Neural cell (in vitro differentiated cells): ENCODE measurements around the gene KRT39. TPM values are rescaled to one million over a fixed set of nuclear protein-coding genes. Genes with fewer than 3 reads are reported as not detected.

Source experiments
- H2AFZ ChIP-seq: fragments of 200-600, 300-800 bp; sonication (generic), shearing (Covaris generic); 2 replicates; pipeline ENCODE4 v1.6.0; 2014; ENCODE audit warnings: low read depth, mild to moderate bottlenecking, antibody characterized with exemption, low read length, moderate library complexity
- H3F3A ChIP-seq: fragments of 200-600 bp; shearing (Covaris generic); 2 replicates; pipeline ENCODE4 v1.6.1; 2016; ENCODE audit warnings: mild to moderate bottlenecking, moderate library complexity, mixed read lengths, antibody characterized with exemption, low read length; ENCODE audit not compliant: insufficient read depth, poor library complexity, severe bottlenecking
- H3K27ac ChIP-seq: fragments of 200-600, 300-800 bp; sonication (generic), shearing (Covaris generic); 2 replicates; pipeline ENCODE4 v1.5.1; 2014; ENCODE audit warnings: mild to moderate bottlenecking, low read length, moderate library complexity
- H3K27me3 ChIP-seq: fragments of 300-800, 200-600 bp; sonication (generic), shearing (Covaris generic); 2 replicates; pipeline ENCODE4 v1.6.0; 2014; ENCODE audit warnings: mild to moderate bottlenecking, low read depth, low read length, moderate library complexity; ENCODE audit not compliant: insufficient read depth
- H3K36me3 ChIP-seq: fragments of 300-800, 200-600 bp; sonication (generic), shearing (Covaris generic); 2 replicates; pipeline ENCODE4 v1.5.1; 2014; ENCODE audit warnings: mild to moderate bottlenecking, antibody characterized with exemption, low read length, moderate library complexity; ENCODE audit not compliant: insufficient read depth
- H3K4me2 ChIP-seq: fragments of 300-800, 200-600 bp; sonication (generic), shearing (Covaris generic); 2 replicates; pipeline ENCODE4 v1.6.0; 2014; ENCODE audit warnings: mild to moderate bottlenecking, low read length
- H3K4me3 ChIP-seq: fragments of 300-800, 200-600 bp; sonication (generic), shearing (Covaris generic); 2 replicates; pipeline ENCODE4 v1.5.1; 2014; ENCODE audit warnings: mild to moderate bottlenecking, low read length, moderate library complexity
- H3K79me2 ChIP-seq: fragments of 200-600 bp; shearing (Covaris generic); replicated peaks from 2 replicates; pipeline ENCODE4 v1.6.0; 2014; ENCODE audit warnings: mild to moderate bottlenecking, low read length, moderate library complexity; ENCODE audit not compliant: insufficient read depth
- H3K9ac ChIP-seq: fragments of 300-800, 200-600 bp; sonication (generic), shearing (Covaris generic); 2 replicates; pipeline ENCODE4 v1.6.1; 2016; ENCODE audit warnings: mild to moderate bottlenecking, low read length, mixed read lengths
- H3K9me2 ChIP-seq: fragments of 200-600 bp; shearing (Covaris generic); 2 replicates; pipeline ENCODE4 v1.6.1; 2016; ENCODE audit warnings: mild to moderate bottlenecking, low read length, mixed read lengths; ENCODE audit not compliant: insufficient read depth
- H3K9me3 ChIP-seq: fragments of 200-600, 300-800 bp; sonication (generic), shearing (Covaris generic); 2 replicates; pipeline ENCODE4 v1.6.1; 2016; ENCODE audit warnings: mild to moderate bottlenecking, mixed run types, low read length, moderate library complexity, mixed read lengths
- H4K20me1 ChIP-seq: fragments of 200-600 bp; shearing (Covaris generic); 2 replicates; pipeline ENCODE4 v1.6.1; 2016; ENCODE audit warnings: mild to moderate bottlenecking, mixed run types; ENCODE audit not compliant: insufficient read depth
- EP300 ChIP-seq: fragments of 450-650 bp; conservative IDR thresholded peaks from 2 replicates; pipeline ENCODE4 v1.6.1; 2014; ENCODE audit warnings: antibody characterized with exemption, mild to moderate bottlenecking, moderate library complexity; ENCODE audit not compliant: poor library complexity, severe bottlenecking
- EZH2 ChIP-seq: fragments of 200-600, 300-800 bp; shearing (Covaris generic), sonication (generic); IDR thresholded peaks from 2 replicates; pipeline ENCODE4 v1.6.1; 2014; ENCODE audit warnings: antibody characterized with exemption, low read length, borderline replicate concordance, mild to moderate bottlenecking; ENCODE audit not compliant: insufficient read depth, poor library complexity, severe bottlenecking
- MXI1 ChIP-seq: fragments of 450-650 bp; conservative IDR thresholded peaks from 2 replicates; pipeline ENCODE4 v1.6.1; 2014; ENCODE audit warnings: antibody characterized with exemption, mild to moderate bottlenecking; ENCODE audit not compliant: poor library complexity, severe bottlenecking
- POLR2AphosphoS5 ChIP-seq: IDR thresholded peaks from 2 replicates; pipeline ENCODE4 v1.6.1; 2012
- RAD21 ChIP-seq: fragments of 450-650 bp; conservative IDR thresholded peaks from 2 replicates; pipeline ENCODE4 v1.6.1; 2014; ENCODE audit warnings: antibody characterized with exemption, mild to moderate bottlenecking, moderate library complexity
- SMC3 ChIP-seq: fragments of 450-650 bp; conservative IDR thresholded peaks from 2 replicates; pipeline ENCODE4 v1.6.1; 2014; ENCODE audit warnings: antibody characterized with exemption, mild to moderate bottlenecking, moderate library complexity; ENCODE audit not compliant: poor library complexity
- TAF1 ChIP-seq: IDR thresholded peaks from 2 replicates; pipeline ENCODE4 v1.6.1; 2012; ENCODE audit warnings: low read depth
- polyA plus RNA-seq: library from polyadenylated mRNA; depleted of rRNA; stranded (reverse); fragments of >200 nt; gene quantifications from 2 replicates; pipeline ENCODE4 v1.2.3, GENCODE V29; 2014
- TF ChIP-seq, protein P1 (sequence below): IDR thresholded peaks from 2 replicates; pipeline ENCODE4 v1.6.1; 2012; ENCODE audit warnings: borderline replicate concordance
- TF ChIP-seq, protein P2 (sequence below): fragments of 450-650 bp; IDR thresholded peaks from 2 replicates; pipeline ENCODE4 v1.5.1; 2014; ENCODE audit warnings: antibody characterized with exemption, mild to moderate bottlenecking, moderate library complexity; ENCODE audit not compliant: poor library complexity, severe bottlenecking

The KRT39 gene
- polyA plus RNA-seq, 1 donor from 2014 or later, result not detected

DNA sequence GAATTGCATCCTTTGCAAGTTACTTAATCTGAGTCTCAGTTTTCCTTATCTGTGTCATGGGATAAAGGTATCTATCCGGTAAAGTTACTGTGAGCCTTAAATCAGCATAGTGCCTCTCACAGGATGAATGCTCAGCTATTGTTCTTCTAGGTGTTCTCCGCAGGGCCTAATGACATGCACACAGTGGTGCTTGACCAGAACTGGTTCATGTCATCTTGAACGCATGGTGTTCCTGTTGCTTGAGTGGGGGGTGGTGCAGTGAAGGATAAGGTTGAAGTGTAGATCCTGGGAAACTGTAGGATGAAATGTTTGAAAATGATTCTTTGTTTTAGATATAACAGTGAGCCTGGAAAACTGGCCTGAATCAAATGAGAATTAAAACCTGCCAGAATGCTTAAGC is 13.4 kb upstream of the KRT39 start:
- H3K4me3 ChIP-seq, result no peak overlapping the region
- H3K27me3 ChIP-seq, result no peaks in the 10 kb centered on the region
- no peaks in the 10 kb centered on the region for H4K20me1 ChIP-seq

DNA sequence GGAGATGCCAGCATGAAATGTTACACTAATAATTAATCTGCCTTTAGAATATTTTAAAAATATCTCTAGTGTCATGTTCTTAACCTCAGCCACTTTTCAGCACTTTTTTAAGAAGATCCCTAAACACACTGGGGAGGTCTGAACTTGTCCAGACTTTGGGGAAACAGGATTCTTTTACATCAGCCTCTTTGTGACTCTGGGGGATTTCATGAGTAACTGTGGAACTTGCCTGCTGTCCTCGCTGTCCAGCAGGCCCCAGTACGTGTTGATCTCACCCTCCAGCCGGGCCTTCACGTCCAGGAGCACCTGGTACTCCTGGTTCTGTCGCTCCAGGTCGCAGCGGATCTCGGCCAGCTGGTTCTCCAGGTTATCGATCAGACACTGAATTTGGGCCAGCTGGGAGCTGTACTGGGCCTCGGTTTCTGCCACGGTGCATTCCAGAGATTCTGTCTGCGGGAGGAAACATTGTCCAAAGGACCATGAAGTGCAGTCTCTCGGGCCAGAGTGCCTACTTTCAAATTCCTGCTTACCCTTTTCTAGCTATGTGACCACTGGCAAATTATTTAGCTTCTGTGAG is 11.9 kb upstream of the KRT39 start:
- no peak overlapping the region for H2AFZ ChIP-seq
- no peak overlapping the region for H3K27ac ChIP-seq
- no peaks in the 10 kb centered on the region for H4K20me1 ChIP-seq
- H3F3A ChIP-seq, result no peaks in the 10 kb centered on the region
- H3K27me3 ChIP-seq, result no peaks in the 10 kb centered on the region
- no peak overlapping the region for H3K4me2 ChIP-seq
- H3K79me2 ChIP-seq, result no peaks in the 10 kb centered on the region
- H3K9me3 ChIP-seq, result no peaks in the 10 kb centered on the region
- H3K36me3 ChIP-seq, result no peaks in the 10 kb centered on the region
- H3K4me3 ChIP-seq, result no peak overlapping the region
- TF ChIP-seq, protein P1, sequence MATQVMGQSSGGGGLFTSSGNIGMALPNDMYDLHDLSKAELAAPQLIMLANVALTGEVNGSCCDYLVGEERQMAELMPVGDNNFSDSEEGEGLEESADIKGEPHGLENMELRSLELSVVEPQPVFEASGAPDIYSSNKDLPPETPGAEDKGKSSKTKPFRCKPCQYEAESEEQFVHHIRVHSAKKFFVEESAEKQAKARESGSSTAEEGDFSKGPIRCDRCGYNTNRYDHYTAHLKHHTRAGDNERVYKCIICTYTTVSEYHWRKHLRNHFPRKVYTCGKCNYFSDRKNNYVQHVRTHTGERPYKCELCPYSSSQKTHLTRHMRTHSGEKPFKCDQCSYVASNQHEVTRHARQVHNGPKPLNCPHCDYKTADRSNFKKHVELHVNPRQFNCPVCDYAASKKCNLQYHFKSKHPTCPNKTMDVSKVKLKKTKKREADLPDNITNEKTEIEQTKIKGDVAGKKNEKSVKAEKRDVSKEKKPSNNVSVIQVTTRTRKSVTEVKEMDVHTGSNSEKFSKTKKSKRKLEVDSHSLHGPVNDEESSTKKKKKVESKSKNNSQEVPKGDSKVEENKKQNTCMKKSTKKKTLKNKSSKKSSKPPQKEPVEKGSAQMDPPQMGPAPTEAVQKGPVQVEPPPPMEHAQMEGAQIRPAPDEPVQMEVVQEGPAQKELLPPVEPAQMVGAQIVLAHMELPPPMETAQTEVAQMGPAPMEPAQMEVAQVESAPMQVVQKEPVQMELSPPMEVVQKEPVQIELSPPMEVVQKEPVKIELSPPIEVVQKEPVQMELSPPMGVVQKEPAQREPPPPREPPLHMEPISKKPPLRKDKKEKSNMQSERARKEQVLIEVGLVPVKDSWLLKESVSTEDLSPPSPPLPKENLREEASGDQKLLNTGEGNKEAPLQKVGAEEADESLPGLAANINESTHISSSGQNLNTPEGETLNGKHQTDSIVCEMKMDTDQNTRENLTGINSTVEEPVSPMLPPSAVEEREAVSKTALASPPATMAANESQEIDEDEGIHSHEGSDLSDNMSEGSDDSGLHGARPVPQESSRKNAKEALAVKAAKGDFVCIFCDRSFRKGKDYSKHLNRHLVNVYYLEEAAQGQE, result no peak
- TF ChIP-seq POLR2AphosphoS5 (no peak), RAD21 (no peak), EZH2 (no peak), TAF1 (no peak), SMC3 (no peak), EP300 (no peak), MXI1 (no peak)
- TF ChIP-seq, protein P2, sequence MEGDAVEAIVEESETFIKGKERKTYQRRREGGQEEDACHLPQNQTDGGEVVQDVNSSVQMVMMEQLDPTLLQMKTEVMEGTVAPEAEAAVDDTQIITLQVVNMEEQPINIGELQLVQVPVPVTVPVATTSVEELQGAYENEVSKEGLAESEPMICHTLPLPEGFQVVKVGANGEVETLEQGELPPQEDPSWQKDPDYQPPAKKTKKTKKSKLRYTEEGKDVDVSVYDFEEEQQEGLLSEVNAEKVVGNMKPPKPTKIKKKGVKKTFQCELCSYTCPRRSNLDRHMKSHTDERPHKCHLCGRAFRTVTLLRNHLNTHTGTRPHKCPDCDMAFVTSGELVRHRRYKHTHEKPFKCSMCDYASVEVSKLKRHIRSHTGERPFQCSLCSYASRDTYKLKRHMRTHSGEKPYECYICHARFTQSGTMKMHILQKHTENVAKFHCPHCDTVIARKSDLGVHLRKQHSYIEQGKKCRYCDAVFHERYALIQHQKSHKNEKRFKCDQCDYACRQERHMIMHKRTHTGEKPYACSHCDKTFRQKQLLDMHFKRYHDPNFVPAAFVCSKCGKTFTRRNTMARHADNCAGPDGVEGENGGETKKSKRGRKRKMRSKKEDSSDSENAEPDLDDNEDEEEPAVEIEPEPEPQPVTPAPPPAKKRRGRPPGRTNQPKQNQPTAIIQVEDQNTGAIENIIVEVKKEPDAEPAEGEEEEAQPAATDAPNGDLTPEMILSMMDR, result no peak
- H3K9ac ChIP-seq, result no peak overlapping the region
- H3K9me2 ChIP-seq, result no peaks in the 10 kb centered on the region

More for the DNA sequence above, 13.4 kb upstream of the KRT39 start:
- H3K79me2 ChIP-seq, result no peaks in the 10 kb centered on the region
- H3K9me3 ChIP-seq, result no peaks in the 10 kb centered on the region
- no peaks in the 10 kb centered on the region for H3K9me2 ChIP-seq
- H3K9ac ChIP-seq, result peak overlapping the region; percentile 28
- no peaks in the 10 kb centered on the region for H3K36me3 ChIP-seq
- peak overlapping the region; percentile 2 for H2AFZ ChIP-seq
- no peaks in the 10 kb centered on the region for H3F3A ChIP-seq
- H3K4me2 ChIP-seq, result no peak overlapping the region
- TF ChIP-seq, protein P1, result no peak
- TF ChIP-seq, protein P2, result no peak
- TF ChIP-seq EP300, result no peak
- H3K27ac ChIP-seq, result peak overlapping the region; percentile 64
